GM21515 (cell line): ENCODE data around the gene CNPY4.

Experiments used
- ATAC-seq: cut with Tn5 transposase; IDR thresholded peaks from one replicate; pipeline ENCODE4 v1.9.1; 2021; ENCODE audit not compliant: unreplicated experiment

The CNPY4 gene

DNA sequence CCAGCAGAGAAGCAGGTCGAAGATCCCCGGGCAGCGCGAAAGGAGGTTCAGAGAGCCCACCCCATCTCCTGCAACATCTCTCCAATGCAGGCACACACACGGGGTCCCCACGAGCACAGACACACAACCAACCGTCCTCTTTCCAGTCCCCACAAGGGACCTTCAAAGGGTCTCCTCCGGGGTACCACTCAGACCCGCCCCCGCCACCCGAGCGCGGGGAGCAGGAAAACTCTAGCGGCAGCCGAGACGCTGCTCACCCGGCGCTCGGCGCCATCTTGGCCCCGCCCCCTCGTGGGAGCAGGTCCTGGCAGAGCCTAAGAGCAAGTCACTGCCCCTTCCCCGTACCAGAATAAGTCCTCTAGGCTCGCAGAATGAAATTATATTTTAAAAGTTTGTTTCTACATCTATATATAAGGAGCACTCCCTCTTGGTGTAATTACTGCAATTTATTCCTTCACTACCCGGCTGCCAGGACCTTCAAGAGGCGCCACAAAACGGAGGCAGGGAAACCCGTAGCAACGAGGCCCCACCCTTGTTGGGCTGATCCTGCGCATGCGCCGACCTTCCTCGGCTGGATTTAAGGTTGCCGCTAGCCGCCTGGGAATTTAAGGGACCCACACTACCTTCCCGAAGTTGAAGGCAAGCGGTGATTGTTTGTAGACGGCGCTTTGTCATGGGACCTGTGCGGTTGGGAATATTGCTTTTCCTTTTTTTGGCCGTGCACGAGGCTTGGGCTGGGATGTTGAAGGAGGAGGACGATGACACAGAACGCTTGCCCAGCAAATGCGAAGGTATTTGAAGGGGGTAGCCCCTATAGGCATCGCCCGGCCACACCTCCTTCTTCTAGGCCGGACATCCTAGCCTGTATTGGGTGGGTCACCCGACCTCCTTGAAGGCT, at the start of gene CNPY4, which contains the start of gene TAF6:
CNPY4 (plus strand) TSS at position 563 of the 898 bp plus-strand sequence; CDS start at position 674, 111 bp downstream.
TAF6 (minus strand) TSS at position 287 of the 898 bp plus-strand sequence. CDS start 5,149 bp downstream, outside the sequence.
- peak; percentile 65 for ATAC-seq

DNA sequence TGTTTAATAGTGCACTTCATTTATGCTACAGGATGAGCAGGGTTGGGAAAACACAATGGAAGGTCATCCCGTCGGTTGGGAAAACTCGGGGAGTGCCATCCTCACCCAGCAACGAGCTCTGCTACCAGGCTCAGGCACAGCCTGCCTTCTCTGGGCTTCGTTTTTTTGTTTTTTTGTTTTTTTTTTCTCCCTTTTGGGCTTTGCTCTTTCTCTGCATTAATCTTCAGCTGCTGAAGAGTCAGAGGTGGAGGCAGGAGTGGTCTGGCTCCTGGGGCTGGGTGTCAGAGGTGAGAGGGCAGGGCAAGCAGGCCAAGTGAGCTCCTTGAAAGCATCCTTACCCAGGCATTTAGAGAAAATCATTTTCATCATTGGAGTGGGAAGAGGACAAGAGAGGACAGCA, 49.4 kb upstream of the CNPY4 start:
- no peak for ATAC-seq

DNA sequence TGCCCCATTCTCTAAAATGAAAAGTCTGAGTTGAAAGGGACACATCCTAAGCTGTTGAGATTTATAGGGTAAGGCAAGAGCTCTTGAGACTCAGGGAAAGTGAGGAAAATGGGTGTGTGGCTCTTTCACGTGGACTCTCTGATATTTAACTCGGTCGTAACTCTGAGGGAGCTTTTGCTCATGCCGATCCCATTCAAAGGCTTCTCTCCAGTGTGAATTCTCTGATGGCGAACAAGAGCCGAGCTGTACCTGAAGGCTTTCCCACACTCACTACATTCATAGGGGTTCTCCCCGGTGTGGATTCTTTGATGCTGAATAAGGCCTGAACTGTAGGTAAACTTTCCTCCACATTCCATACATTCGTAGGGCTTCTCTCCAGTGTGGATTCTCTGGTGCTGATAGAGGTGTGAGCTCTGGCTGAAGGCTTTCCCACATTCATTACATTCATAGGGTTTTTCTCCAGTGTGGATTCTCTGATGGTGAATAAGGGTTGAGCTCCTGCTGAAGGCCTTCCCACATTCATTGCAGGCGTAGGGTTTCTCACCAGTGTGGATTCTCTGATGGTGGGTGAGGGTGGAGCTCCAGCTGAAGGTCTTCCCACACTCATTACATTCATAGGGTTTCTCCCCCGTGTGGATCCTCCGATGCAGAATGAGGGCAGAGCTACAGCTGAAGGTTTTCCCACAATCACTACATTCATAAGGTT, 48.3 kb upstream of the CNPY4 start:
- ATAC-seq, result no peak

DNA sequence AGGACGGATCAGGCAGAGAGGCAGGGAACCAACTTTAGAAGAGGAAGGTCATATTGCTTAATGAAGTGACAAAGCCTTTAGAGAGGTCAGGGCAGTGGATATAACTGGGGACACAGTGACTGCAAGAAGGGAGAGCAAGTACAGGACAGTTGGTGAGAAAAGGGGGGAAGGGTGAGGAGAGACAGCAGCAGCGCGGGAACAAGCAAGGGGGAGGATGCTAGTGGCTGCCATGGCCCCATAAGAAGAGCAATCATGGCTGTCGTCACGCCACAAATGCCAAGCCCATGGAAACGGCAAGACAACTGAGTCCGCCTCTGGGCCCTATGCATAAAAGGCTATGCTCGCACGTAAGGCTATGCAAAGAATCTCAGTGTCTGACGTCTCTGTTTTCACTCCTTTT, 47.0 kb upstream of the CNPY4 start:
- no peak for ATAC-seq

- ATAC-seq, result no peak
Observed at GRCh38 chr7:100074841-100075240, 44.6 kb upstream of the CNPY4 start.

DNA sequence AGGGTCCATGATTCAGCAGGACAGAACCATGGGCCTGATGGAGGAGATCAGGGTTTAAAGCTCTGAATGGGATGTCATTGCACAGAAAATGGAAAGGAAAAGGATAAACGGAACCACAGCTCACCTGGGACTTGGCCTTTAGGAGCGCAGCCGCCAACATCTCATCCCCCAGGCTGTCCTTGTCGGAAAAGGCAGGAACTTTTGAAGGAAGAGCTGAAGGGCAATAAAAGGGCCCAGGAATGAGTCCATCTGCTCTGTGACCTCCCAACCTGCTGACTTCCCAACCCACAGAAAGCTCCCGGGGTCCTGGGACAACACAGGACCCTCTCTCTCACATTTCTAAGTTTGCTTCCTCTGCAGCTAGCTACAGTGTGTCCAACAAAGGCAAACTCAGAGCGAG, 44.0 kb upstream of the CNPY4 start:
- no peak for ATAC-seq

DNA sequence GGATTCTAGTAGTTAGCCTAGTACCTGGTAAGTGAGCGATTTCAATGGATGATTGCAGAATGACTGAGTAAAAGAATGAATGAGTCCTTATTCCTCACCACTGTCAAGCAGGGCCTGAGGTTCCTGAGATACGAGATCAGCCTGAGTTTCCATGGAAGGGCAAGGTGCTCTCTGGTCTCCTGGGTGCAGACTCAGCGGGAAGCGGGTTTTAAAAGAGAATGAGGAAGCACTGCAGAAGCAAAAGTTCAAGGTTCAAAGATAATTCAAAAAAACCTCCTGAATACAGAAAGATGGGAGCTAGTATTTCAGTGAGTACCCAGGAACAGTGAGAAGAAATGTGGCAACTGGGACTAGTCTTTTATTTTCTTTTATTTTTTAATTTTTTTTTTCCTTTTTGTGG, 42.2 kb upstream of the CNPY4 start:
- ATAC-seq, result no peak

DNA sequence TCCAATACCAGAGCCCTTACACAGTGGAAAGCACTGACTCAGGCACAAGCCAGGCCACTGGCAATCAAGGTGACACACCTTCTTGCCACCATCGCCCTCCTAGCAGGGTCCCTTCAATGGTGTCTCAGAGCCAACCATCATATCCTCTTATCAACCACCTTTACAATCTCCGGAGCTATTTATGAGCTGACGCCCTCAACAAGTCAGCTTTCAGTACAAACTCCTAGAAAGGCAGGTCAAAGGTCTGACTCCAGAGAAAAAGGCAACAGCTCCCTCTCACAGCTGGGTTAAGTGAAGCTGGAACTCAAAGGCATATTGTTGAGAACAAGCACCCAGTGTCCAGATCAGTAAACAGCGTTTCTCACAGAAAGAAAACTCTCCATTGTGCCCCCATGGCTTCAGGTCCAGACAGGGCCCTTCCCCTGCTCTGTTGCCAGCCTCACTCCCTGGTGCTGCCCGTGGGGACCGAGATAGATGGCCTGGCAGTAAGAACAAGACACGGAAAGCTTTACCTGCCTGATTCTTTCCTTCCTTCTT, 40.3 kb upstream of the CNPY4 start:
- ATAC-seq, result no peak

GRCh38 chr7:100080907-100081534, 38.4 kb upstream of the CNPY4 start:
- peak; percentile 21 for ATAC-seq

- ATAC-seq, result peak; percentile 83
Observed at GRCh38 chr7:100081535-100082102, 37.8 kb upstream of the CNPY4 start, which contains the start of gene ZNF3. Gene ZNF3, minus strand, starts transcription at chr7:100081723. Its CDS starts 4,366 bp downstream, at chr7:100077357.

GRCh38 chr7:100082978-100083377, 36.5 kb upstream of the CNPY4 start:
- ATAC-seq, result no peak

DNA sequence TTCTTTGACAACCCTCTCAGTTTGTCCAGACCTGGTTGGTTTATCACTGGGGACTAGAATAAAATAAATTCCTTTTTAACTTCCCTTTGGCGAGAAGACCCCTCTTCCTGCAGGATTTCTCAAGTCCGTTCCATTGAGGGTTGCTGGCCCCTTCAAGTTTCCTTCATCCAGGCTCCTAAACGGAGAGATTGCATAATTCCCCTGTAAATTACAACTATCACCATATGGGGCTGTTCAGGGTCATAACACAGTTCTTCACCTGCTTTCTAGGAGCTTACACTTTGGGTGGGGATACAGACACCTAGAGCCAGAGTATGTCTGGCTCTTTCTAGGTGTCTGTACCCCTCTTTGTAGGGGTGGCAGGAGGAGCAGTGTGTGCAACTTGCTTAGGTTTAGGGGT, 33.9 kb upstream of the CNPY4 start:
- ATAC-seq, result no peak

DNA sequence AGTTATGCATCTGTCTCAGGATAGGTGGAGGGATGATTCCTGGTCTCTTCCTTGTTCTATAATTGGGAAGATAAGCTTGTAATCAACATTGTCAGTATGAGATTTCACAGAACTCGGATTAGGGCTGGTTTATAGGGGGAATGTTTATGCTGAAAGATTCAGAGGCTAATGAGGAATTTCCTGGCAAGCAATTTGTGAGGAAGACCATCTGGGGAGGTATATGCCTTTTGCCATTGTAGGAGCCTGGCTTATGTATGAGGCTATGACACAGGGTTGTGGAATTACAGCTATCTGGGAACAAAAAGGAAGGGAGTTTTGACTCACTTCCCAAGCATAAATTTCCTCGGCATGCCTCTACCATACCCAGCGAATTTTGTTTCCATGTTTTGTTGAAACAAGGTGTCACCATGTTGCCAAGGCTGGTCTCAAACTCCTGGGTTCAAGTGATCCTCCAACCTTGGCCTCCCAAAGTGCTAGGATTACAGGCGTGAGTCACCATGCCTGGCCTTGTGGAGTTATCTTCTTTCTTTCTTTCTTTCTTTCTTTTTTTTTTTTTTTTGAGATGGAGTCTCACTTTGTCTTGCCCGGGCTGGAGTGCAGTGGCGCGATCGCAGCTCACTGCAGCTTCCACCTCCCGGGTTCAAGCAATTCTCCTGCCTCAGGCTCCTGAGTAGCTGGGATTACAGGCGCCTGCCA, 32.2 kb upstream of the CNPY4 start:
- ATAC-seq, result no peak

DNA sequence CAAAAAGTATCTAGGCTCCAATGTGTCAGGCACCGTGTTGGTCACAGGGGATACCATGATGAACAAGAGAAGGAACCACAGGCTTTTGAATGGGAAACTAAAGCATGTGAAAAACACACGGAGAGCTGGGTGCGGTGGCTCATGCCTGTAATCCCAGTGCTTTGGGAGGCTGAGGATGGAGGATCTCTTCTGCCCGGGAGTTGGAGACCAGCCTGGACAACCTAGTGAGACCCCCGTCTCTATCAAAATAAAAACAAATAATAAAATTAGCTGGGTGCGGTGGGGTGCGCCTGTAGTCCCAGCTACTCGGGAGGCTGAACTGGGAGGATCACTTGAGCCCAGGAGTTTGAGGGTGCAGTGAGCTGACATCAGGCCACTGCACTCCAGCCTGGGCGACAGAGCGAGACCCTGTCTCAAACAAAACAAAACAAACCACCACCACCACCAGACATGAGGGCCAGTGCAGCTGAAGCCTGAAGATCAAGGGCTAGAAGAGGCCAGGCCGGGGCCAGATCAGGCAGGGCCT, 31.3 kb upstream of the CNPY4 start:
- no peak for ATAC-seq

GRCh38 chr7:100088621-100089457, 30.6 kb upstream of the CNPY4 start, which contains the start of gene COPS6:
Gene COPS6, plus strand, starts transcription at chr7:100088969. Its CDS starts 22 bp downstream, at chr7:100088991.
- ATAC-seq, result no peak

GRCh38 chr7:100089458-100090196, 29.8 kb upstream of the CNPY4 start:
- no peak for ATAC-seq

GRCh38 chr7:100090527-100091410, 28.7 kb upstream of the CNPY4 start:
- no peak for ATAC-seq
